Measurements from ENCODE around the gene SMG6. TPM values are rescaled to one million over a fixed set of nuclear protein-coding genes. Genes with fewer than 3 reads are reported as not detected.

The SMG6 gene
- total RNA-seq, 1 donor = 42.7 TPM

GRCh38 chr17:2068031-2068518, 235.5 kb downstream of the SMG6 start:
- peaks cover 18% of the 10 kb centered on the region for H3K36me3 ChIP-seq (ENCODE audit: insufficient read depth, low read length)
- no peak overlapping the region for H3K4me3 ChIP-seq (ENCODE audit: insufficient read depth, low read length)
- peak overlapping the region; percentile 3 for H3K4me2 ChIP-seq (ENCODE audit: insufficient read depth, low read length)
- peaks cover 76% of the 10 kb centered on the region for H3K4me1 ChIP-seq (ENCODE audit: insufficient read depth, low read length)
- TF ChIP-seq CTCF (IDR thresholded peaks at IDR 0.05; ENCODE audit: extremely low read depth, low read depth, low read length) = peak; percentile 48
- H3K9me3 ChIP-seq (ENCODE audit: low read depth, low read length) = no peaks in the 10 kb centered on the region
- DNase-seq (ENCODE audit: insufficient read length, low spot score, missing footprints) = peak; percentile 87
- H3K27me3 ChIP-seq (ENCODE audit: insufficient read depth, low read length) = no peaks in the 10 kb centered on the region
- H3K27ac ChIP-seq (ENCODE audit: low read depth, low read length) = peak overlapping the region; percentile 97
- H4K20me1 ChIP-seq (ENCODE audit: insufficient read depth, low read length) = no peaks in the 10 kb centered on the region
- no peaks in the 10 kb centered on the region for H3K79me2 ChIP-seq (ENCODE audit: insufficient read depth, low read length)
- H2AFZ ChIP-seq (ENCODE audit: low read length) = no peak overlapping the region

GRCh38 chr17:2067608-2068024, 236.0 kb downstream of the SMG6 start:
- peak; percentile 41 for DNase-seq (ENCODE audit: insufficient read length, low spot score, missing footprints)
- Histone ChIP-seq H3K79me2 (ENCODE audit: insufficient read depth, low read length) (no peaks in the 10 kb centered on the region), H4K20me1 (ENCODE audit: insufficient read depth, low read length) (no peaks in the 10 kb centered on the region), H3K36me3 (ENCODE audit: insufficient read depth, low read length) (peaks cover 23% of the 10 kb centered on the region), H3K27me3 (ENCODE audit: insufficient read depth, low read length) (no peaks in the 10 kb centered on the region), H3K4me2 (ENCODE audit: insufficient read depth, low read length) (peak overlapping the region; percentile 3), H3K4me3 (ENCODE audit: insufficient read depth, low read length) (no peak overlapping the region), H3K4me1 (ENCODE audit: insufficient read depth, low read length) (peaks cover 80% of the 10 kb centered on the region), H3K9me3 (ENCODE audit: low read depth, low read length) (no peaks in the 10 kb centered on the region), H3K27ac (ENCODE audit: low read depth, low read length) (peak overlapping the region; percentile 97), H2AFZ (ENCODE audit: low read length) (no peak overlapping the region)
- TF ChIP-seq CTCF (IDR thresholded peaks at IDR 0.05; ENCODE audit: extremely low read depth, low read depth, low read length) = no peak

GRCh38 chr17:2067048-2067561, 236.5 kb downstream of the SMG6 start:
- Histone ChIP-seq H3K36me3 (ENCODE audit: insufficient read depth, low read length) (peaks cover 26% of the 10 kb centered on the region), H3K4me1 (ENCODE audit: insufficient read depth, low read length) (peaks cover 83% of the 10 kb centered on the region), H3K4me2 (ENCODE audit: insufficient read depth, low read length) (peak overlapping the region; percentile 12), H3K79me2 (ENCODE audit: insufficient read depth, low read length) (no peaks in the 10 kb centered on the region), H3K27me3 (ENCODE audit: insufficient read depth, low read length) (no peaks in the 10 kb centered on the region), H3K27ac (ENCODE audit: low read depth, low read length) (peak overlapping the region; percentile 97), H3K9me3 (ENCODE audit: low read depth, low read length) (no peaks in the 10 kb centered on the region), H2AFZ (ENCODE audit: low read length) (no peak overlapping the region), H3K4me3 (ENCODE audit: insufficient read depth, low read length) (no peak overlapping the region), H4K20me1 (ENCODE audit: insufficient read depth, low read length) (no peaks in the 10 kb centered on the region)
- peak; percentile 26 for DNase-seq (ENCODE audit: insufficient read length, low spot score, missing footprints)
- TF ChIP-seq CTCF (IDR thresholded peaks at IDR 0.05; ENCODE audit: extremely low read depth, low read depth, low read length) = no peak

GRCh38 chr17:2065949-2066400, 237.6 kb downstream of the SMG6 start:
- Histone ChIP-seq H3K36me3 (ENCODE audit: insufficient read depth, low read length) (peaks cover 35% of the 10 kb centered on the region), H3K4me2 (ENCODE audit: insufficient read depth, low read length) (peak overlapping the region; percentile 49), H3K4me3 (ENCODE audit: insufficient read depth, low read length) (no peak overlapping the region), H3K9me3 (ENCODE audit: low read depth, low read length) (no peaks in the 10 kb centered on the region), H3K4me1 (ENCODE audit: insufficient read depth, low read length) (peaks cover 75% of the 10 kb centered on the region), H3K27me3 (ENCODE audit: insufficient read depth, low read length) (no peaks in the 10 kb centered on the region), H3K27ac (ENCODE audit: low read depth, low read length) (peak overlapping the region; percentile 97), H2AFZ (ENCODE audit: low read length) (no peak overlapping the region), H4K20me1 (ENCODE audit: insufficient read depth, low read length) (no peaks in the 10 kb centered on the region), H3K79me2 (ENCODE audit: insufficient read depth, low read length) (no peaks in the 10 kb centered on the region)
- no peak for TF ChIP-seq CTCF (IDR thresholded peaks at IDR 0.05; ENCODE audit: extremely low read depth, low read depth, low read length)
- peak; percentile 41 for DNase-seq (ENCODE audit: insufficient read length, low spot score, missing footprints)

Measured in osteoblast (primary cell).